MM.1S (cell line): ENCODE data around the gene EXOC2.

Experiments used
- DNase-seq: peaks from one replicate; pipeline ENCODE4 v3.0.0-alpha.2; 2015
- H2AFZ ChIP-seq: fragments of 300-600 bp; sonication (generic); 2 replicates; pipeline ENCODE4 v1.6.0; 2016; ENCODE audit warnings: antibody characterized with exemption, low read length
- H3F3A ChIP-seq: fragments of 300-600 bp; sonication (generic); 2 replicates; pipeline ENCODE4 v1.6.1; 2016; ENCODE audit warnings: mild to moderate bottlenecking, antibody characterized with exemption, low read length, moderate library complexity, mixed read lengths; ENCODE audit not compliant: insufficient read depth
- H3K27ac ChIP-seq: fragments of 300-600 bp; sonication (generic); 2 replicates; pipeline ENCODE4 v1.5.1; 2016; ENCODE audit warnings: mild to moderate bottlenecking, low read length
- H3K27me3 ChIP-seq: fragments of 300-600 bp; sonication (generic); replicated peaks from 2 replicates; pipeline ENCODE4 v1.6.0; 2016; ENCODE audit warnings: low read length; ENCODE audit not compliant: insufficient read depth
- H3K36me3 ChIP-seq: fragments of 300-600 bp; sonication (generic); replicated peaks from 2 replicates; pipeline ENCODE4 v1.6.1; 2016; ENCODE audit warnings: mild to moderate bottlenecking, low read length, mixed read lengths; ENCODE audit not compliant: insufficient read depth
- H3K4me1 ChIP-seq: fragments of 300-600 bp; sonication (generic); 2 replicates; pipeline ENCODE4 v1.6.1; 2016; ENCODE audit warnings: low read length, mixed read lengths
- H3K4me2 ChIP-seq: fragments of 300-600 bp; sonication (generic); 2 replicates; pipeline ENCODE4 v1.6.0; 2016; ENCODE audit warnings: low read depth, low read length
- H3K4me3 ChIP-seq: fragments of 300-600 bp; sonication (generic); 2 replicates; pipeline ENCODE4 v1.5.1; 2016; ENCODE audit warnings: low read length, mixed read lengths
- H3K79me2 ChIP-seq: fragments of 300-600 bp; sonication (generic); 2 replicates; pipeline ENCODE4 v1.6.1; 2016; ENCODE audit warnings: mixed run types, low read length, mixed read lengths
- H3K9ac ChIP-seq: fragments of 300-600 bp; sonication (generic); 2 replicates; pipeline ENCODE4 v1.6.1; 2016; ENCODE audit warnings: low read length, mixed read lengths
- H3K9me2 ChIP-seq: fragments of 300-600 bp; sonication (generic); replicated peaks from 2 replicates; pipeline ENCODE4 v1.6.1; 2016; ENCODE audit warnings: mild to moderate bottlenecking, low read length, mixed read lengths; ENCODE audit not compliant: insufficient read depth
- H3K9me3 ChIP-seq: fragments of 300-600 bp; sonication (generic); replicated peaks from 2 replicates; pipeline ENCODE4 v1.6.1; 2016; ENCODE audit warnings: mild to moderate bottlenecking, low read length, mixed read lengths; ENCODE audit not compliant: insufficient read depth
- H4K20me1 ChIP-seq: fragments of 300-600 bp; sonication (generic); 2 replicates; pipeline ENCODE4 v1.6.1; 2016; ENCODE audit warnings: mild to moderate bottlenecking, low read length, moderate library complexity, mixed read lengths; ENCODE audit not compliant: insufficient read depth
- CTCF ChIP-seq: fragments of 300-600 bp; sonication (generic); IDR thresholded peaks from 2 replicates; pipeline ENCODE4 v1.5.1; 2016; ENCODE audit warnings: antibody characterized with exemption, low read length, mixed read lengths
- EZH2 ChIP-seq: fragments of 300-600 bp; sonication (generic); optimal IDR thresholded peaks from 2 replicates; pipeline ENCODE3; 2017; ENCODE audit warnings: low read depth, mild to moderate bottlenecking, antibody characterized with exemption, low read length, mixed read lengths
- EZH2phosphoT487 ChIP-seq: fragments of 300-600 bp; sonication (generic); IDR thresholded peaks from 2 replicates; pipeline ENCODE4 v1.6.1; 2018; ENCODE audit warnings: antibody characterized with exemption, low read length

Gene EXOC2

GRCh38 chr6:656460-657252 is 36.3 kb downstream of the EXOC2 start, which contains the start of gene HUS1B:
HUS1B (minus strand) TSS chr6:657100; CDS start chr6:656944, 156 bp downstream.
- H3K4me3 ChIP-seq: no peak within 1 kb of the TSS
- H3K27me3 ChIP-seq: no peaks in the 10 kb centered on the region
- peaks cover 28% of the 10 kb centered on the region for H3K79me2 ChIP-seq
- DNase-seq: no peak
- H4K20me1 ChIP-seq: no peaks in the 10 kb centered on the region
- no peaks in the 10 kb centered on the region for H3F3A ChIP-seq
- H3K36me3 ChIP-seq: no peaks in the 10 kb centered on the region
- no peaks in the 10 kb centered on the region for H3K4me1 ChIP-seq
- H3K9me3 ChIP-seq: no peaks in the 10 kb centered on the region
- H3K4me2 ChIP-seq: no peak within 1 kb of the TSS
- H2AFZ ChIP-seq: no peak within 1 kb of the TSS
- TF ChIP-seq EZH2phosphoT487: no peak
- TF ChIP-seq EZH2: no peak
- no peak for TF ChIP-seq CTCF
- H3K9ac ChIP-seq: no peak within 1 kb of the TSS
- H3K9me2 ChIP-seq: no peaks in the 10 kb centered on the region
- no peak within 1 kb of the TSS for H3K27ac ChIP-seq

GRCh38 chr6:654136-654535 is 38.8 kb downstream of the EXOC2 start:
- Histone ChIP-seq H3K4me2 (no peak overlapping the region), H3K27me3 (no peaks in the 10 kb centered on the region), H4K20me1 (no peaks in the 10 kb centered on the region), H3K36me3 (no peaks in the 10 kb centered on the region), H3K4me1 (no peaks in the 10 kb centered on the region), H3K79me2 (peaks cover 11% of the 10 kb centered on the region), H3F3A (no peaks in the 10 kb centered on the region), H3K4me3 (no peak overlapping the region), H2AFZ (no peak overlapping the region), H3K9me2 (no peaks in the 10 kb centered on the region), H3K9me3 (no peaks in the 10 kb centered on the region), H3K9ac (no peak overlapping the region), H3K27ac (no peak overlapping the region)
- no peak for TF ChIP-seq EZH2phosphoT487
- no peak for TF ChIP-seq CTCF
- TF ChIP-seq EZH2: no peak
- DNase-seq: no peak

- no peaks in the 10 kb centered on the region for H3K9me3 ChIP-seq
- no peaks in the 10 kb centered on the region for H3K36me3 ChIP-seq
- H3F3A ChIP-seq: no peaks in the 10 kb centered on the region
- no peaks in the 10 kb centered on the region for H3K27me3 ChIP-seq
- no peak overlapping the region for H3K4me2 ChIP-seq
- no peak for TF ChIP-seq CTCF
- no peak for TF ChIP-seq EZH2phosphoT487
- no peak for TF ChIP-seq EZH2
- no peak overlapping the region for H3K27ac ChIP-seq
- H3K4me1 ChIP-seq: no peaks in the 10 kb centered on the region
- no peak overlapping the region for H3K9ac ChIP-seq
- no peak overlapping the region for H2AFZ ChIP-seq
- peaks cover 2% of the 10 kb centered on the region; the same call in 1 of the 2 replicates for H3K79me2 ChIP-seq
- no peak overlapping the region for H3K4me3 ChIP-seq
- H3K9me2 ChIP-seq: no peaks in the 10 kb centered on the region
- no peaks in the 10 kb centered on the region for H4K20me1 ChIP-seq
- no peak for DNase-seq
These were observed 40.1 kb downstream of the EXOC2 start for GRCh38 chr6:652865-653264.
